Nephron progenitor cell (in vitro differentiated cells): Measurements from ENCODE around the gene IER2.
A peak's percentile ranks its signal among the peaks of the same experiment; 100 is the strongest.

Experiments used
- DNase-seq: peaks from one replicate; pipeline ENCODE4 v3.0.0; 2021
- H3K27ac Mint-ChIP-seq: 2 replicates; pipeline ENCODE4 v1.8.0; 2021; ENCODE audit warnings: mild to moderate bottlenecking, moderate library complexity, mixed read lengths
- H3K27me3 Mint-ChIP-seq: 2 replicates; pipeline ENCODE4 v1.8.0; 2021; ENCODE audit warnings: mild to moderate bottlenecking, low read depth, mixed read lengths; ENCODE audit not compliant: poor library complexity
- H3K36me3 Mint-ChIP-seq: 2 replicates; pipeline ENCODE4 v1.8.0; 2021; ENCODE audit warnings: low read depth, mixed read lengths
- H3K4me1 Mint-ChIP-seq: 2 replicates; pipeline ENCODE4 v1.8.0; 2021; ENCODE audit warnings: mixed read lengths
- H3K4me3 Mint-ChIP-seq: 2 replicates; pipeline ENCODE4 v1.8.0; 2021; ENCODE audit warnings: mild to moderate bottlenecking, moderate library complexity, mixed read lengths
- H3K9me3 Mint-ChIP-seq: 2 replicates; pipeline ENCODE4 v1.8.0; 2021; ENCODE audit warnings: mild to moderate bottlenecking, moderate library complexity, mixed read lengths
- TF ChIP-seq, protein P1 (sequence below): fragments of 200-600 bp; sonication (generic); IDR thresholded peaks from 2 replicates; pipeline ENCODE4 v1.5.0; 2021; ENCODE audit warnings: antibody characterized with exemption

IER2 gene

DNA sequence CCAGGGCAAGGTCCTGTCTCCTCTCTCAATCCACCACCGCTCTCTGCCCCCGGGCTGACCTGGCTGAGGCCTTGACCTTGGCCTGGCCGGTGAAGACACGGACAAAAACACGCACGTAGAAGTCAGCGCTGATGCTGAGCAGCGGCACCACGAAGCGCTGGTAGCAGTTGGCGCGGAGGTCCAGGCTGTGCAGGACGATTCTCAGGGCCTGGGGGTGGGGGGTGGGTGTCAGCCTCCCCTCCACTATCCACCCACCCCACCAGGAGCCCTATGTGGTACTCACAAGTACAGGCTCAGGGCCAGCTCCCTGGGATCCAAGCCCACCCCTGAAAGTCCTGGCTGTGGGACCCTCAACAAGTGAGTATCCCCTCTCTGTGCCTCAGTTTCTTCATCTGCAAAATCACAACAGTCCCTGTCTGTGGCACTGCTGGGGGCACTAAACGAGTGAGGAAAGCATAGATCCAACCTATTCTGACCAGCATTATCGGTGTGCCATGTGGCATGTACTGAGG lies 40.1 kb upstream of the IER2 start:
- TF ChIP-seq, protein P1, sequence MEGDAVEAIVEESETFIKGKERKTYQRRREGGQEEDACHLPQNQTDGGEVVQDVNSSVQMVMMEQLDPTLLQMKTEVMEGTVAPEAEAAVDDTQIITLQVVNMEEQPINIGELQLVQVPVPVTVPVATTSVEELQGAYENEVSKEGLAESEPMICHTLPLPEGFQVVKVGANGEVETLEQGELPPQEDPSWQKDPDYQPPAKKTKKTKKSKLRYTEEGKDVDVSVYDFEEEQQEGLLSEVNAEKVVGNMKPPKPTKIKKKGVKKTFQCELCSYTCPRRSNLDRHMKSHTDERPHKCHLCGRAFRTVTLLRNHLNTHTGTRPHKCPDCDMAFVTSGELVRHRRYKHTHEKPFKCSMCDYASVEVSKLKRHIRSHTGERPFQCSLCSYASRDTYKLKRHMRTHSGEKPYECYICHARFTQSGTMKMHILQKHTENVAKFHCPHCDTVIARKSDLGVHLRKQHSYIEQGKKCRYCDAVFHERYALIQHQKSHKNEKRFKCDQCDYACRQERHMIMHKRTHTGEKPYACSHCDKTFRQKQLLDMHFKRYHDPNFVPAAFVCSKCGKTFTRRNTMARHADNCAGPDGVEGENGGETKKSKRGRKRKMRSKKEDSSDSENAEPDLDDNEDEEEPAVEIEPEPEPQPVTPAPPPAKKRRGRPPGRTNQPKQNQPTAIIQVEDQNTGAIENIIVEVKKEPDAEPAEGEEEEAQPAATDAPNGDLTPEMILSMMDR, result no peak
- Mint-ChIP-seq H3K4me3 (no peak overlapping the region), H3K36me3 (peaks cover 6% of the 10 kb centered on the region), H3K4me1 (peaks cover 2% of the 10 kb centered on the region), H3K27ac (no peak overlapping the region), H3K27me3 (peaks cover 4% of the 10 kb centered on the region), H3K9me3 (no peaks in the 10 kb centered on the region)
- no peak for DNase-seq

DNA sequence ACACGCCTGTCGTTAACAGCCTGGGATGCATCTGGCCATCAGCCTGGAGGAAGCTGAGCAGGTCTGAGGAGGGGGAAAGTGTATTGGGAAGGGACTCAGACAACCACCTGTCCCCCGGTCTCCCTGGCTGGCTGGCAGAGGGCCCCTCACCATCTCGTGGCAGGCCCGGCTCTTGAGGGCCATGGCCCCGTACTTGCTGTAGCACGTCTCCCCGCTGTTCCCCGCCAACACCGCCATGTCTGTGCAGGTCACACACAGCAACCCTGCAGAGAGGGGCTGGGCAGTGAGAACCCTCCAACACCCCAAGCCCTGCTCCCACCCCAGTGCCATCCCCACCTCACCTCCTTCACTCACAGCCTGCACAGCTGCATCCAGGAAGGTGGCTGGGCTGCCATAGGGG lies 37.7 kb upstream of the IER2 start:
- H3K27me3 Mint-ChIP-seq, result no peaks in the 10 kb centered on the region

DNA sequence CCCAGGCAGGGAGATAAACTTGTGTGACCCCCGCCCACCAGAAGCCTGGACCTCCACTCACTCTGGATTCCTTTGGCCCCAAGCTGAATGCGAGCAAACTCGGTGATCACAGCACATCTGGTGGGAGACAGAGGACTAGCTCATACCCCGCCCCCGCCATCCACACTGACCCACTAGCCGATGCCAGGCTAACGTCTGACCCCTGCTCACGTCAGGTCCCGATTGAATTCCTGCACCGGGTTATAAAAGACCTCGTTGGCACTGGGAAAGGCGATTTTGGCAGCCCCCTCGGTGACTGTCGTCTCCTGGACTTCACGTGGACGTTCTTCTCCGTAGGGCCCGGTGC lies 34.3 kb upstream of the IER2 start:
- Mint-ChIP-seq H3K4me3 (peak overlapping the region; percentile 96), H3K9me3 (no peaks in the 10 kb centered on the region), H3K27me3 (no peaks in the 10 kb centered on the region), H3K27ac (peak overlapping the region; percentile 99), H3K4me1 (peaks cover 46% of the 10 kb centered on the region), H3K36me3 (no peaks in the 10 kb centered on the region)
- peak; percentile 40 for DNase-seq
- TF ChIP-seq, protein P1, result no peak

More for the DNA sequence above, 37.7 kb upstream of the IER2 start:
- no peak for DNase-seq
- Mint-ChIP-seq H3K36me3 (peaks cover 2% of the 10 kb centered on the region), H3K4me1 (peaks cover 23% of the 10 kb centered on the region), H3K9me3 (no peaks in the 10 kb centered on the region), H3K27ac (no peak overlapping the region), H3K4me3 (no peak overlapping the region)
- TF ChIP-seq, protein P1, result no peak

DNA sequence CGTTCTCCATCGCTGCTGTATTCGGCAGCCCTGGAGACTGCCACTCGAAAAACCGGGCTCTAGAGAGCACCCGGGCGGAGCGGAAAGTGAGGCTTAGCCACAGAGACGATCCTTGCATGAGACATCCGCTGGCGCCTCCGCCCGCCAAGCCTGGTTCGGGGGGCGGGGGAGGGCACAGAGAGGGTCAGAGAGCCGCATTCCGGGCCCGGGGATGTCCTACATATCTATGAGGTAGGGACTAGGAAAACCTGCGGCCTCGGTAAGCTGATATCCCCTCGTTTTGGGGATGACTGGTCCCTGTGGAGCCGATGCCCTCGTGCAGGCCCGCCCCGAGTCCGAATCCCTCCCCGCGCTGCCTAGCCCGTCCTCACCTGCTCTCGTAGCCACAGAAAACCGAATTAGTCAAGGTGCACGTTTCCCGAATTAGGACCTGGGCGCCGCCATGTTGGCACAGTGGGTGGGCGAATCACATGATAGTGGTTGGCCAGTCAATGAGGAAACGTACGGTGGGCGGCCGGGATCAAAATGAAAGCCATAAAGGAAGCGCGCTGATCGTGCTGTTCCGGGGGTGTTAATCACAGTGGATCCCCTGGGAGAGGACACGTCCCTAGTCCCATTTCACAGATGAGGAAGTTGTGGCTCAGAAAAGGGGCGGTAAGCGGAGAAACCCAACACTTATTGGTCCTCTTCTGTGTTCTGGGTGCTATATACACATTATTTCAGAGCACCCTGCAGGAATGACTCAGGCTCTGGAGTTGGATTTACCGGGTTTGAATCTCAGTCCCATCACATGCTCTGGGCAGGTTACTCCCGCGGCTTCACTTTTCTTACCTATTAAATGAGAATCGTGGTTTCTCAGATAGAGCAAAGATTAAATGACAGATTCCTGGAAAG lies 33.7 kb upstream of the IER2 start, which contains the start of gene TRMT1:
TRMT1 (minus strand) TSS at position 459 of the 894 bp plus-strand sequence; CDS start at position 118, 341 bp downstream.
- peak within 1 kb of the TSS; percentile 99 for H3K27ac Mint-ChIP-seq

DNA sequence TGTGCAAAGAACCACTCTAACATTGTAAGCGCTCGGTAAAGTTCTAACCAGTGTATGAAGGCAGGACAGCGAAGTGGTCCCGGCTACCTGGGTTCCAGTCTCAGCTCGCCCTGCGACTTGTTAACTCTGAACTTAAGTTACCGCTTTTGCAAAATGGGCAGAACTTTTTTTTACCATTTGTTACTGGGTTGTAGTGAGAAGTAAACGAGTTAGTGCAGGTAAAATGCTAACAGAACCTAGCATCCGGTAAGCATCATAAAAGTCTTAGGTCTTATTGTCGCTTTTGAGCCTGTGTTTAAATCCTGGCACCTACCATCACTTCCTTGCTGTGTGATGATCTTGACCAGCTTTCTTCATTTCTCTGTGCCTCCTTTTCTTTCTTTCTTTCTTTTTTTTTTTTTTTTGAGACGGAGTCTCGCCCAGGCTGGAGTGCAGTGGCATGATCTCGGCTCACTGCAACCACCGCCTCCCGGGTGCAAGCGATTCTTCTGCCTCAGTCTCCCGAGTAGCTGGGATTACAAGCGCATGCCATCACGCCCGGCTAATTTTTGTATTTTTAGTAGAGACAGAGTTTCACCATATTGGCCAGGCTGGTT lies 32.9 kb upstream of the IER2 start:
- Mint-ChIP-seq H3K36me3 (peaks cover 5% of the 10 kb centered on the region), H3K27ac (no peak overlapping the region), H3K4me1 (peaks cover 59% of the 10 kb centered on the region), H3K9me3 (no peaks in the 10 kb centered on the region), H3K4me3 (peak overlapping the region; percentile 96), H3K27me3 (no peaks in the 10 kb centered on the region)
- no peak for DNase-seq
- TF ChIP-seq, protein P1, result no peak

More for the DNA sequence above, 33.7 kb upstream of the IER2 start, which contains the start of gene TRMT1:
- peak; percentile 87 for DNase-seq
- Mint-ChIP-seq H3K4me1 (peaks cover 52% of the 10 kb centered on the region), H3K9me3 (no peaks in the 10 kb centered on the region), H3K36me3 (no peaks in the 10 kb centered on the region), H3K27me3 (no peaks in the 10 kb centered on the region), H3K4me3 (peak within 1 kb of the TSS; percentile 96)
- TF ChIP-seq, protein P1, result no peak
